ENCODE measurements around the gene CTRB2.

The CTRB2 gene

GRCh38 chr16:75206749-75207451, at the start of gene CTRB2:
Gene CTRB2, minus strand, starts transcription at chr16:75207161. Its CDS starts 20 bp downstream, at chr16:75207141.
- DNase-seq (ENCODE audit: insufficient read length, low spot score) (no peak), FAIRE-seq (no peak)

GRCh38 chr16:75256059-75256571, 49.2 kb upstream of the CTRB2 start:
- peak; percentile 74 for FAIRE-seq
- DNase-seq (ENCODE audit: insufficient read length, low spot score) = no peak

- peak; percentile 100 for FAIRE-seq
- peak; percentile 95 for DNase-seq (ENCODE audit: insufficient read length, low spot score)
Observed at GRCh38 chr16:75254359-75254837, 47.4 kb upstream of the CTRB2 start.

GRCh38 chr16:75252946-75253911, 46.3 kb upstream of the CTRB2 start:
- FAIRE-seq (peak; percentile 99), DNase-seq (ENCODE audit: insufficient read length, low spot score) (peak; percentile 83)

- no peak for DNase-seq (ENCODE audit: insufficient read length, low spot score)
- FAIRE-seq = no peak
Observed at GRCh38 chr16:75252049-75252864, 45.3 kb upstream of the CTRB2 start.

- DNase-seq (ENCODE audit: insufficient read length, low spot score) = peak; percentile 83
- FAIRE-seq = peak; percentile 99
Observed at GRCh38 chr16:75251280-75252048, 44.5 kb upstream of the CTRB2 start, which contains the start of gene BCAR1. Gene BCAR1, minus strand, starts transcription at chr16:75251624. Its CDS starts 142 bp downstream, at chr16:75251482.

- DNase-seq (ENCODE audit: insufficient read length, low spot score) = no peak
- no peak for FAIRE-seq
Observed at GRCh38 chr16:75250809-75251279, 43.9 kb upstream of the CTRB2 start.

GRCh38 chr16:75250089-75250808, 43.3 kb upstream of the CTRB2 start:
- FAIRE-seq (peak; percentile 67), DNase-seq (ENCODE audit: insufficient read length, low spot score) (no peak)

- FAIRE-seq (no peak), DNase-seq (ENCODE audit: insufficient read length, low spot score) (no peak)
Observed at GRCh38 chr16:75249441-75249840, 42.5 kb upstream of the CTRB2 start.

- FAIRE-seq = peak; percentile 20
Observed at GRCh38 chr16:75248536-75249380, 41.8 kb upstream of the CTRB2 start.

GRCh38 chr16:75248142-75248535, 41.2 kb upstream of the CTRB2 start:
- no peak for FAIRE-seq
- no peak for DNase-seq (ENCODE audit: insufficient read length, low spot score)

More at GRCh38 chr16:75248536-75249380, 41.8 kb upstream of the CTRB2 start:
- DNase-seq (ENCODE audit: insufficient read length, low spot score) = no peak

- DNase-seq (ENCODE audit: insufficient read length, low spot score) = no peak
- FAIRE-seq = no peak
Observed at GRCh38 chr16:75247249-75247648, 40.3 kb upstream of the CTRB2 start.

GRCh38 chr16:75246504-75247205, 39.7 kb upstream of the CTRB2 start:
- no peak for DNase-seq (ENCODE audit: insufficient read length, low spot score)
- FAIRE-seq = peak; percentile 13

GRCh38 chr16:75244844-75245758, 38.1 kb upstream of the CTRB2 start:
- DNase-seq (ENCODE audit: insufficient read length, low spot score) = peak; percentile 97
- peak; percentile 97 for FAIRE-seq

- DNase-seq (ENCODE audit: insufficient read length, low spot score) = no peak
- FAIRE-seq = no peak
Observed at GRCh38 chr16:75244225-75244809, 37.4 kb upstream of the CTRB2 start.

Data from HTR-8/SVneo (cell line).